SK-N-SH (cell line): ENCODE data around the gene NFATC3. TPM values are rescaled to one million over a fixed set of nuclear protein-coding genes. Genes with fewer than 3 reads are reported as not detected.

ENCODE experiments used
- CTCF ChIA-PET: fragments of 300-600, 350-600 bp; formaldehyde crosslinking; extraction: SDS; loops from one replicate; lab custom pipeline; 2021; lab: Yijun Ruan, JAX
- POLR2A ChIA-PET: fragments of 350-600 bp; sonication (Branson Sonifier 250); formaldehyde crosslinking; extraction: SDS; loops from one replicate; lab custom pipeline; 2020; ENCODE audit warnings: antibody characterized with exemption, inconsistent platforms; lab: Yijun Ruan, JAX
- DNase-seq: peaks from one replicate; pipeline ENCODE4 v3.0.0; 2012
- H2AFZ ChIP-seq: fragments of 200-600 bp; sonication (generic); 2 replicates; pipeline ENCODE4 v1.8.1; 2016; ENCODE audit warnings: antibody characterized with exemption, mild to moderate bottlenecking, low read depth
- H3F3A ChIP-seq: fragments of 200-600 bp; sonication (generic); replicated peaks from 2 replicates; pipeline ENCODE3; 2016; ENCODE audit warnings: antibody characterized with exemption, mild to moderate bottlenecking; ENCODE audit not compliant: insufficient read depth
- H3K27ac ChIP-seq, 2 experiments: fragments of 200-500 bp in 1 of 2; fragments of 200-600 bp in 1 of 2; sonication (Bioruptor generic) in 1 of 2; sonication (generic), shearing (Covaris generic) in 1 of 2; 2 replicates each; pipeline versions ENCODE4 v1.5.1 to v1.6.1; 2014 to 2016; ENCODE audit warnings: low read depth in 2 of 2, inconsistent platforms in 1 of 2, low read length in 1 of 2, mild to moderate bottlenecking in 1 of 2, mixed read lengths in 1 of 2
- H3K27me3 ChIP-seq: fragments of 200-600 bp; sonication (generic), shearing (Covaris generic); 2 replicates; pipeline ENCODE4 v1.6.1; 2016; ENCODE audit warnings: mixed run types; ENCODE audit not compliant: insufficient read depth
- H3K36me3 ChIP-seq, 2 experiments: fragments of 200-500 bp in 1 of 2; fragments of 200-600 bp in 1 of 2; sonication (Bioruptor generic) in 1 of 2; sonication (generic) in 1 of 2; replicated peaks in 1 of 2; 2 replicates each; pipeline versions ENCODE3 to v1.5.1; 2014 to 2016; ENCODE audit warnings: low read length in 1 of 2, mild to moderate bottlenecking in 1 of 2; ENCODE audit not compliant: insufficient read depth in 2 of 2, control insufficient read depth in 1 of 2
- H3K4me1 ChIP-seq, 2 experiments: fragments of 200-500 bp in 1 of 2; fragments of 200-600 bp in 1 of 2; sonication (Bioruptor generic) in 1 of 2; sonication (generic), shearing (Covaris generic) in 1 of 2; 2 replicates each; pipeline versions ENCODE4 v1.5.1 to v1.6.1; 2014 to 2016; ENCODE audit warnings: low read depth in 1 of 2, low read length in 1 of 2, mixed run types in 1 of 2; ENCODE audit not compliant: insufficient read depth in 2 of 2, control insufficient read depth in 1 of 2
- H3K4me2 ChIP-seq: fragments of 200-600 bp; sonication (generic), shearing (Covaris generic); 2 replicates; pipeline ENCODE4 v1.6.1; 2017; ENCODE audit warnings: mixed run types
- H3K4me3 ChIP-seq, 2 experiments: fragments of 200-500 bp in 1 of 2; fragments of 200-600 bp in 1 of 2; sonication (Bioruptor generic) in 1 of 2; sonication (generic), shearing (Covaris generic) in 1 of 2; 2 replicates each; pipeline versions ENCODE4 v1.5.1 to v1.8.1; 2014 to 2016; ENCODE audit warnings: low read depth in 2 of 2, inconsistent platforms in 1 of 2, low read length in 1 of 2, mild to moderate bottlenecking in 1 of 2, mixed read lengths in 1 of 2, moderate library complexity in 1 of 2
- H3K79me2 ChIP-seq: fragments of 200-600 bp; sonication (generic); 2 replicates; pipeline ENCODE4 v1.8.1; 2017; ENCODE audit warnings: mild to moderate bottlenecking; ENCODE audit not compliant: insufficient read depth
- H3K9ac ChIP-seq: fragments of 200-600 bp; sonication (generic); 2 replicates; pipeline ENCODE4 v1.6.1; 2017; ENCODE audit warnings: mixed run types
- H3K9me2 ChIP-seq: fragments of 200-600 bp; sonication (generic); 2 replicates; pipeline ENCODE4 v1.6.1; 2017; ENCODE audit warnings: mixed run types
- H3K9me3 ChIP-seq: fragments of 200-600 bp; sonication (generic); 2 replicates; pipeline ENCODE4 v1.6.1; 2017; ENCODE audit warnings: mixed run types, mild to moderate bottlenecking, moderate library complexity
- H4K20me1 ChIP-seq: fragments of 200-600 bp; sonication (generic); 2 replicates; pipeline ENCODE4 v1.6.1; 2017; ENCODE audit warnings: mild to moderate bottlenecking, mixed run types; ENCODE audit not compliant: insufficient read depth
- ELF1 ChIP-seq: IDR thresholded peaks from 2 replicates; pipeline ENCODE4 v1.4.0; 2012
- EP300 ChIP-seq, 2 experiments: IDR thresholded peaks; 2 replicates each; pipeline versions ENCODE4 v1.4.0 to v1.6.1; 2012; ENCODE audit warnings: borderline replicate concordance in 1 of 2, low read depth in 1 of 2, low read length in 1 of 2
- FOXJ3 ChIP-seq: sonication (generic); formaldehyde crosslinking; IDR thresholded peaks from 2 replicates; pipeline ENCODE4 v1.5.1; 2020; ENCODE audit warnings: mild to moderate bottlenecking, missing genetic modification reagents
- FOXM1 ChIP-seq: IDR thresholded peaks from 2 replicates; pipeline ENCODE4 v1.4.0; 2012; ENCODE audit warnings: low read depth, mild to moderate bottlenecking
- GABPA ChIP-seq: IDR thresholded peaks from 2 replicates; pipeline ENCODE4 v1.4.0; 2012; ENCODE audit warnings: low read depth, mild to moderate bottlenecking
- GATA2 ChIP-seq: sonication (generic); formaldehyde crosslinking; IDR thresholded peaks from 2 replicates; pipeline ENCODE4 v1.5.0; 2020; ENCODE audit warnings: mild to moderate bottlenecking, missing genetic modification reagents
- JUND ChIP-seq: IDR thresholded peaks from 2 replicates; pipeline ENCODE4 v1.4.0; 2012
- MEF2A ChIP-seq: IDR thresholded peaks from 2 replicates; pipeline ENCODE4 v1.4.0; 2012; ENCODE audit warnings: low read depth, borderline replicate concordance
- NFIC ChIP-seq: IDR thresholded peaks from 2 replicates; pipeline ENCODE4 v1.4.0; 2012; ENCODE audit warnings: borderline replicate concordance
- NRF1 ChIP-seq: IDR thresholded peaks from 2 replicates; pipeline ENCODE4 v1.6.1; 2012; ENCODE audit warnings: low read depth, mild to moderate bottlenecking, low read length
- PBX3 ChIP-seq: IDR thresholded peaks from 2 replicates; pipeline ENCODE4; 2012
- POLR2AphosphoS5 ChIP-seq: IDR thresholded peaks from 2 replicates; pipeline ENCODE4 v1.6.1; 2012; ENCODE audit warnings: low read depth, low read length
- RAD21 ChIP-seq: IDR thresholded peaks from 2 replicates; pipeline ENCODE4 v1.6.1; 2012; ENCODE audit warnings: mild to moderate bottlenecking, low read length
- RXRA ChIP-seq: IDR thresholded peaks from 2 replicates; pipeline ENCODE4 v1.4.0; 2012; ENCODE audit warnings: low read depth, mild to moderate bottlenecking, borderline replicate concordance
- USF2 ChIP-seq: fragments of 150-350 bp; IDR thresholded peaks from 2 replicates; pipeline ENCODE4 v1.6.1; 2017; ENCODE audit warnings: antibody characterized with exemption, low read length, low read depth, borderline replicate concordance
- YY1 ChIP-seq: IDR thresholded peaks from 2 replicates; pipeline ENCODE4 v1.4.0; 2012; ENCODE audit warnings: low read depth, mild to moderate bottlenecking
- ZBTB33 ChIP-seq: IDR thresholded peaks from 2 replicates; pipeline ENCODE4 v1.4.0; 2012; ENCODE audit warnings: low read depth, borderline replicate concordance
- WGBS: methylation state at CpG from one replicate; pipeline ENCODE4 v1.1.6; 2017; ENCODE audit warnings: low lambda C conversion rate; 5-methylcytosine and 5-hydroxymethylcytosine counted together
- polyA plus RNA-seq, 3 experiments: library from polyadenylated mRNA; depleted of rRNA; stranded (reverse); fragments of >200 nt; gene quantifications; 2 replicates each; pipeline ENCODE4 v1.2.3, GENCODE V29; 2012
- TF ChIP-seq, protein P1 (sequence below): fragments of 150-350 bp; IDR thresholded peaks from 2 replicates; pipeline ENCODE4 v1.6.1; 2016; ENCODE audit warnings: mild to moderate bottlenecking, low read depth, low read length
- TF ChIP-seq, protein P2 (sequence below): IDR thresholded peaks from 2 replicates; pipeline ENCODE4 v1.4.0; 2012; ENCODE audit warnings: low read depth, borderline replicate concordance

Gene NFATC3
- polyA plus RNA-seq, 1 of the 3 experiments (the other 2 are of a cell fraction): 5.7 TPM

GRCh38 chr16:68236137-68236825 lies 151.1 kb downstream of the NFATC3 start:
- Histone ChIP-seq H3K9ac (no peak overlapping the region), H3F3A (peaks cover 3% of the 10 kb centered on the region)

More at GRCh38 chr16:68236137-68236825, 151.1 kb downstream of the NFATC3 start:
- Histone ChIP-seq H3K9me3 (no peaks in the 10 kb centered on the region), H3K27me3 (no peaks in the 10 kb centered on the region), H3K4me1 (peaks cover 0 to 8% of the 10 kb centered on the region in 2 experiments; a peak in 1 of 4 replicates), H4K20me1 (no peaks in the 10 kb centered on the region), H3K36me3 (peaks cover 0 to 2% of the 10 kb centered on the region in 2 experiments), H3K4me3 (no peak overlapping the region), H2AFZ (peak overlapping the region; percentile 79; the same call in 1 of the 2 replicates), H3K27ac (peak overlapping the region in 1 of 2 experiments; percentile 79; a peak in 1 of 4 replicates), H3K79me2 (no peaks in the 10 kb centered on the region)
- WGBS: 97% methylated on average over 14 of the region's 45 CpGs
- DNase-seq: peak; percentile 37
- TF ChIP-seq, protein P1, sequence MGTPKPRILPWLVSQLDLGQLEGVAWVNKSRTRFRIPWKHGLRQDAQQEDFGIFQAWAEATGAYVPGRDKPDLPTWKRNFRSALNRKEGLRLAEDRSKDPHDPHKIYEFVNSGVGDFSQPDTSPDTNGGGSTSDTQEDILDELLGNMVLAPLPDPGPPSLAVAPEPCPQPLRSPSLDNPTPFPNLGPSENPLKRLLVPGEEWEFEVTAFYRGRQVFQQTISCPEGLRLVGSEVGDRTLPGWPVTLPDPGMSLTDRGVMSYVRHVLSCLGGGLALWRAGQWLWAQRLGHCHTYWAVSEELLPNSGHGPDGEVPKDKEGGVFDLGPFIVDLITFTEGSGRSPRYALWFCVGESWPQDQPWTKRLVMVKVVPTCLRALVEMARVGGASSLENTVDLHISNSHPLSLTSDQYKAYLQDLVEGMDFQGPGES: no peak
- TF ChIP-seq NFIC (no peak), GATA2 (CRISPR knock-in tag) (no peak), FOXM1 (no peak), RXRA (no peak), USF2 (no peak), ZBTB33 (no peak), JUND (no peak), PBX3 (no peak), YY1 (no peak), ELF1 (no peak), EP300 (IDR thresholded peaks at IDR 0.05; ENCODE audit: borderline replicate concordance in 1 of 2, low read depth in 1 of 2, low read length in 1 of 2) (no peak), GABPA (no peak), MEF2A (no peak), FOXJ3 (CRISPR knock-in tag) (no peak), RAD21 (no peak), POLR2AphosphoS5 (no peak), NRF1 (no peak)
- TF ChIP-seq, protein P2, sequence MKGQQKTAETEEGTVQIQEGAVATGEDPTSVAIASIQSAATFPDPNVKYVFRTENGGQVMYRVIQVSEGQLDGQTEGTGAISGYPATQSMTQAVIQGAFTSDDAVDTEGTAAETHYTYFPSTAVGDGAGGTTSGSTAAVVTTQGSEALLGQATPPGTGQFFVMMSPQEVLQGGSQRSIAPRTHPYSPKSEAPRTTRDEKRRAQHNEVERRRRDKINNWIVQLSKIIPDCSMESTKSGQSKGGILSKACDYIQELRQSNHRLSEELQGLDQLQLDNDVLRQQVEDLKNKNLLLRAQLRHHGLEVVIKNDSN: no peak
- TF ChIP-seq, all 33 proteins: peak for 0
- Histone ChIP-seq H3K4me2 (no peak overlapping the region), H3K9me2 (no peaks in the 10 kb centered on the region)
- CTCF ChIA-PET: interaction anchor here (0.8 to 2.2 kb wide), 4 partner anchors 25 to 196 kb away, joined by 3 to 17 read pairs (median 6); no protein-coding TSS in a partner anchor
- POLR2A ChIA-PET: no interaction called here
